Occipital lobe (tissue), 2 donors: Measurements from ENCODE around the gene PSMC5. TPM values are rescaled to one million over a fixed set of nuclear protein-coding genes. Genes with fewer than 3 reads are reported as not detected.

Experiments
- DNase-seq: peaks from one replicate; lab custom pipeline; 2025; lab: John Stamatoyannopoulos, UW
- total RNA-seq: library from RNA; depleted of rRNA; stranded (reverse); fragments of >200 nt; gene quantifications from one replicate; pipeline ENCODE4 v1.2.3, GENCODE V29; 2014

PSMC5 gene
- total RNA-seq, 1 donor from 2014 or later, result 38.8 TPM

DNA sequence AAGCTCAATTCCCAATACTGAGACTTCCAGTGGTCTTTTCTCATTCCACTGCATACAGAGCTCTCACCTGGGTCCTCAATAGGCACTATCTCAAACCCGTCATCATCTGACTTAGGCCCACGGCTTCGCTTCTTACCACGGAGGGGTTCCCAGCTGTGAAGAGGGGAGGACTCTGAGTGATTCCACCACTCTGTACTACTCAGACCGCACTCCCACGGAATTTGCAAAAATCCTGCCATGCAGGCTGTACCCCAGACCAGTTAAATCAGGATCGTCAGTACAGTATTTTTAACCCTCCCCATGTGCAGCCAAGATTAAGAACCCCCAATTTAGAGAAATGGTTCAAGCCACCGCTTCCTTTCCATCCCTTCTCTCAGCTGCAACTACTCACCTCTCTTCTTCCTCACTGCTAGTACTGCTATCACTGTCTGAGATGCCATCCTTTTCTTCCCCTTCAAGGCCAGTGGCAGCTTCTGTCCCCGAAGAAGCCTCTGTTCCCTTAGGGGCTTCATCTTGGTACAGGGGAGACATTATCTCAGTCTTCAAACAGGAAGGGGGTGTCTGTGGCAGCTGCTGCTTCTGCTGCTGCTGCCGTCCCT is 6.2 kb upstream of the PSMC5 start:
- no peak for DNase-seq

DNA sequence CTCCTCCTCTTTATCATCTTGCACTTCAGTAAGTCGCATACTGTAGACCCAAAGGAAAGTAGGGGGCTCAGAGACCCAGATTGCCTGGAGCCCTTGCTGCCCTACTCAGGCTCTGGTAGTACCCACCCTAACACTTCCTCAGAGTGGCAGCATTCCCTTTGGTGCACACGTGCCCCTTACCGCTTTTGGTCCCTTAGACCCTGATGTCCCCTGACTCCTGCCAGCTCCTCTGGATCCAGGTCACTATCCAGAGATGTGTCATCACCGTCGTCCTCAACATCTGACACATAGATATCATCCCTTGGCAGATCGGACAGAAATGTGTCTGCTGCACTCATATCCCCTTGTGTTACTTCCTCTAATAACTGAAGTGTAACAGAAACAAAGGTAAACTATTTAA is 5.4 kb upstream of the PSMC5 start:
- no peak for DNase-seq

DNA sequence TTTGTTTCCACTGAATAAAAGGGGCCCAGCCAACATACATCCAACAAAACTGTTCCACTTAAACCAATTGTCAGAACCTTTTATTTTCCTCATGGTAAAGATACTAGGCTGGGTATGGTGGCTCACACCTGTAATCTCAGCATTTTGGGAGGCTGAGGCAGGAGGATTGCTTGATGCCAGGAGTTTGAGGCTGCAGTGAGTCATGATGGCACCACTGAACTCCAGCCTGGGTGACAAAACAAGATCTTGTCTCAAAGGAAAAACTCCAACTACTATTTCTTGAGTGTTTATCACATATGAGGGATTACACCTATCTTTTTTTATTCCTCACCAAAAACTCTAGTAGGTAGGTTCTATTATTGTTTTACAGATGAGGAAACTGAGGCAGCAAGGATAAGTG is 4.7 kb upstream of the PSMC5 start:
- DNase-seq, result no peak

DNA sequence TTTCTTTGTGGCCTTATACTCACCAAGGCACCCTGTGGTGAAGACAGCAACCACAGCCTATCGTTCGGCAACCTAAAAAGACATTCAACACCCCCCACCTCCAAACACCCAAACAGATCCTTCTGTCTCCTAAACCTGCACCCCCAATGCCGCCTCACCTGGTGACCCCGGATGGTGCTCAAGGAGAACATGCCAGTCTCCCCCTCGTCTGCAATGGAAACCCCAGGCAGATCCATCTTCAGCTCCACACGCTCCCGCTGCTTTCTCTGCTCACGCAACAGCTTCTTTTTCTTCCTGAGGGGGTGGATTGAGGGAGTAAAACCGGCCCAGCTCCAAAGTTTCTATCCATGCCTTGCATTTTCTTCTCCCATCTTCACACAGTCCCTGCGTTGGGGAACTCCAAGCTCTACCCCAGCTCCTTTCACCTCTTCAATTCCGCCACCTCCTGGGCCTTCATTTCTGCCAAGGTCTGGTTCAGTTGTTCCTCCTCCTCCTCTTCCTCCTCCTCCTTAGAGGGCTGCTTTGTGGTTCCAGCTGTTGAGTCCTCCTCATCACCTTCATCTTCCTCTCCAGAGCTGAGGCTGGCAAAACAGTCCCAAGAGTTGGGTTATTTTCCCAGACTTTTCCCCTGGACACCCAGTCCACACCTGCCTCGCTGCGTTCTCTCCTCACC is 3.4 kb upstream of the PSMC5 start:
- DNase-seq, result no peak

DNA sequence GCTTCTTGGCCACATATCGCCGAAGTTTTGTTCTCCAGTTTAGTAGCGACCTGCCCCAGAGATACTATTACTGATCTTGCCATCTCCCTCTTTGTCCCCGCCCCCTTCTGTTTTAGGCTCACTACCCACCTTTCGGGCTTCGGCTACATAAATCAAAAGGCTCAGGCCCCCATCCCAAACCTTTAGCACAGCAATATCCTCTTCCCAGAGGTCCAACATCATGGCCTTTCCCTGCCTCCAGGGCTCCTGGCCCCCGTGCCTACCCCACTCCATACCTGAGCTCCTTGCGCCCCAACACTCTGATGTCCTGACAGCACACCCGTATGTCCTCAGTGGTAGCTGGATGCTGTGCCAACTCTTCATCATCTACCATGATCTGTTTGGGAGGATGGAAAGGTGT is 2.9 kb upstream of the PSMC5 start:
- DNase-seq, result no peak

DNA sequence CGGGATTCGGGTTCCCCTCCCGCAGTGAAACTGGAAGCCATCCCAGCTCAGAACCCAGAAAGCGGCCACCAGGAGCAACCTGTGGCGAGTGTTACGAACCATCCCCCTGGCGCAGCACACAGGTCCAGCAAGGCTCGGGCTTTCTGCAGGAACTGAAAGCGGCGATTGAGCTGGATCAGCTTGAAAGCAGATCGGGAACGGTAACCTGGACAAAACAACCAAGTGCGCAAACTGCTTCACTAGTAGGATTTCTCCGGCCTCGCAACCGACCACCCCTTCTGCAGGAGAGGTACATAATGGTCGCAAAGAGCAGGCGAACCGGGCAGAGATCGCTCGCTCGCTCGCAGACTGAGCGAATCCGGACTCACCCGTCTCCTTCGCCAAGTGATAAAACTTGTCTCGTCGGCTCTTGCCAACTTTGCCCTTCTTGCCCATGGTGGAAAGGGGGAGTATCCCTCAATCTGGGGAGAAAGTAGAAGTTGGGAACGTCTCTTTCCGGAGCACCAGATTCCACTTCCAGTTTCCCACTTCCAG is 696 bp upstream of the PSMC5 start:
- no peak for DNase-seq

DNA sequence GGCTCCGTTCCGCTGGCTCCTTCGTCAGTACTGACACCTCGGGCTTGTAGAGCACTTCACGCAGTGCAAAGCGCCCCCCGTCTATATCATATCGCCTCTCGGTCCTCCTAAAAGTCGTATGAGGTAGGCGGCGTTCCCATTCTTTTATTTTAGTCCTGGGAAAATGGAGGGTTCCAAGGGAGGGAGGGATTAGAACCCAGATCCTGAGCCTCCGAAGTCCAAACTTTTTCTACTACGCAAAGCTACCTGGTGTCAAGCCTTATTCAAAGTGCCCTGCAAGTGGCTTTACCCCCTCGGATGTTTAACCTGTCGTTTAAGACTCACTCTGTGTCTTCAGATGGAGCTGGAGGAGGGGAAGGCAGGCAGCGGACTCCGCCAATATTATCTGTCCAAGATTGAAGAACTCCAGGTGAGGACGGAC is 580 bp downstream of the PSMC5 start:
- DNase-seq, result no peak

DNA sequence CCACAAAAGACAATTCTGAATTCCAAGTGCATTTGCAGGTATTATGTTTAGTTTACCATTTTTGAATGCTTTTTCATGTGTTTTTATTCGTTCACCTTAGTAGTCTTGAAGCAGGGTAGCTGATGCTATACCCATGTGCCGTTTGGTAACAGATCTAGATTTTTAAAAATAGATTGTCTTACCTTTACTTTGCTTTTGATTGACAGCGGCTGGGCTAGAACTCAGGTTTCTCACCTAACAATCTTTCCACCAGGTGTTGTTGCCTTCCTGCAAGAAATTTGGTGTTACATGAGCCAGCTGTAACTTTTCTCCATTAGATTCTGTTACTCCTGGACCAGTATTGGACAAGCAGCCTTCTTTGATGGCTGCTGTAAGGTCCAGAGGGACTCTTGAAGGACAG is 1.7 kb downstream of the PSMC5 start:
- DNase-seq, result no peak

DNA sequence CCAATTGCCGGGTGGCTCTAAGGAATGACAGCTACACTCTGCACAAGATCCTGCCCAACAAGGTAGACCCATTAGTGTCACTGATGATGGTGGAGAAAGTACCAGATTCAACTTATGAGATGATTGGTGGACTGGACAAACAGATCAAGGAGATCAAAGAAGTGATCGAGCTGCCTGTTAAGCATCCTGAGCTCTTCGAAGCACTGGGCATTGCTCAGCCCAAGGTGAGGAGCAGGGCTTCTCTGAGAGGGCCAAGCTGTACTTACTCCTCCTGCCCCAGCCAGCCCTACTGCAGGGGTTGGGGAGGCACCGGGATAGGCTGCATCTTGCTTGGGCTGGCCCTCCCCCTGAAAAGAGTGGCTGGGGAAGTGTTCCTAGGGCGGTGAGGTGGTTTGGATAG is 3.0 kb downstream of the PSMC5 start:
- no peak for DNase-seq

DNA sequence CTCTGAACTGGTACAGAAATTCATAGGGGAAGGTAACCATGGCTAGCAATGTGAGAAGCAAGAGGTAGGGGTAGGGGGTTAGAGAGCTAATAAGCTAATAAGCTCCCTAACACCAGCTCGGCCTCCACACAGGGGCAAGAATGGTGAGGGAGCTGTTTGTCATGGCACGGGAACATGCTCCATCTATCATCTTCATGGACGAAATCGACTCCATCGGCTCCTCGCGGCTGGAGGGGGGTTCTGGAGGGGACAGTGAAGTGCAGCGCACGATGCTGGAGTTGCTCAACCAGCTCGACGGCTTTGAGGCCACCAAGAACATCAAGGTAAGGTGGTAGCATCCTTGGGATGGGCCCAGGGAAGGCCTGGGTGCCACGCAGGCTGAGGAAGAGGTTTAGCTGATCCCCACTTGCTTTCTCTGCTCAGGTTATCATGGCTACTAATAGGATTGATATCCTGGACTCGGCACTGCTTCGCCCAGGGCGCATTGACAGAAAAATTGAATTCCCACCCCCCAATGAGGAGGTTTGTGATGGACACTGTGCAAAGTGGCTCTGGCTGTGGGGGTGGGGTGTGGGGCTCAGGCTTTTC is 3.8 kb downstream of the PSMC5 start:
- DNase-seq, result no peak

DNA sequence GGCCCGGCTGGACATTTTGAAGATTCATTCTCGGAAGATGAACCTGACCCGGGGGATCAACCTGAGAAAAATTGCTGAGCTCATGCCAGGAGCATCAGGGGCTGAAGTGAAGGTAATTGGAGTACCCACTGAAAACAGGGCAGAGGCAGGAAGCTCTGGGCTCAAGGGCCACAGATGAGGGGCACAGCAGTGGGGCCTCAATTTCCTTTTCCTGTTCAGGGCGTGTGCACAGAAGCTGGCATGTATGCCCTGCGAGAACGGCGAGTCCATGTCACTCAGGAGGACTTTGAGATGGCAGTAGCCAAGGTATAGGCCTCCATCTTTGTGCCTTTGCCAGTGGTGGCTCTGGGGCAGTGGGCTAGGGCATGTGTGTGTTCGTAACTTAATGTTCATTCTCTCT is 4.3 kb downstream of the PSMC5 start:
- no peak for DNase-seq

DNA sequence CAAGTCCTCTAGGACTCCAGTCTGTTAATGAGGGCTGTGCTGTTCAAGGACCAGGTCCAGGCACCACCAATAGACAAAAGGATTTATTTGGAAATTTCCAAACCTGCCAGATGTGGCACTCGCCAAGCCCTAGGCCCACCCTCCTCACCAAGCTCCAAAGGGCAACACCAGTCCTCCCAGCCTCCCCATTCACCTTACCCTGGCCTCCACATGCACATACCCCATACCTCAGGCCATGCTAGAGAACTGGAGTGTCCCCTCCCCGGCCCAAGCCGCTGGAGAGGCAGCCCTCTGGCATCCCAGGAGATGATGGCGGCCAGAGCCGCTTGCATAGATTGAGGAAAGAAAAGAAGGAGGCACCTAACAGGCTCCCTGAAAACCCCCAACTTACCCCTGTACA is 4.8 kb downstream of the PSMC5 start:
- no peak for DNase-seq

DNA sequence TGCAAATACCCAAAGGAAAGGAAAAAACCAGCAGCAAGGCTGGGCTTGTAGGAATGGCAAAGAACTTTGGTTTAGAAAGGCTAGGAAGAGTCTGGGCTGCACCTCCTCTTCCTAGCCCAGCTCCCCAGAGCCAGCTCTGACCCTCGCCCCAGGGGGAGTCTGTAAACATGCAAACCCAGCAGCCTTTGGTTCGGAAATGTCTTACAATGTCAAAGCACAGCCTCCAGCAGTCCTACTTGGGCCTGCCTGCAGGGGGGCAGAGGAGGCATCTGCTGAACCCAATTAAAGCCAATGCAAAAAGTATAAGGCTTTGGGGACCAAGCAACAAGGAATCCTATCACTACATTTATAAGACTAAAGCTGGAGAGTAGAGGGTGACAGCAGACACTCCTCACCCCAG is 5.2 kb downstream of the PSMC5 start:
- DNase-seq, result no peak

DNA sequence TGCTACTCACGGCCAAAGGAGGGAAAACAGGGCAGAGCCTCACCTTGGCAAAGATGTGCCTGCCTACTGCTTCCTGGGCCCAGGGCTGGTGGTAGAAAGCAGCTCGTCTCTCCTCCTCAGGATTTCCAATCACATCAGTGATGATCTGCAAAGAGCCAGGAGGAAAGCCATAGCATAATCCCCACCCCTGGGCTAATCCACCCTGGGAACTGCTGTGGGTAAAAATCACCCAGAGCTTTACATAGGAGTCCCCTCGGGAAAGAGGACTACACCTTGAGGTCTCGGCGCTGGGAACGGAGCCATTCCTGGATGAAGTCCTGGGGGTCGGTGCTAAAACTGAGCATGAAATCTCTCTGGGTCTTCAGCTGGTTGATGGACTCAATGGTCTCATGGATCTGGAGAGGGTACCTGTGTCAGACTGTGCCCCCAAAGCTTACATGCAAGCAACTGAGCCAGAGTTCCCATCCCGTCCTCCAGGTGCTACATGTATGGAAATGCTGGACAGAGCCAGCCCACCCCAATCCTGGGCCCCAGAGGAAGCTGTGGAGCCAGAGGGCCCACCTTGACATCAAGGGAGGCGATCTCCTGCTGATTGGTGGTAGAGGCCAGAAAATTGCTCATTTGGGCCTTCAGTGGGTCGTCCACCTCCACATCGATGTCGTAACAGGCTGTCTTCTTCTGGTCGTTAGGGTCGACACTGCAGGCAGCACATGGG is 6.0 kb downstream of the PSMC5 start:
- no peak for DNase-seq

DNA sequence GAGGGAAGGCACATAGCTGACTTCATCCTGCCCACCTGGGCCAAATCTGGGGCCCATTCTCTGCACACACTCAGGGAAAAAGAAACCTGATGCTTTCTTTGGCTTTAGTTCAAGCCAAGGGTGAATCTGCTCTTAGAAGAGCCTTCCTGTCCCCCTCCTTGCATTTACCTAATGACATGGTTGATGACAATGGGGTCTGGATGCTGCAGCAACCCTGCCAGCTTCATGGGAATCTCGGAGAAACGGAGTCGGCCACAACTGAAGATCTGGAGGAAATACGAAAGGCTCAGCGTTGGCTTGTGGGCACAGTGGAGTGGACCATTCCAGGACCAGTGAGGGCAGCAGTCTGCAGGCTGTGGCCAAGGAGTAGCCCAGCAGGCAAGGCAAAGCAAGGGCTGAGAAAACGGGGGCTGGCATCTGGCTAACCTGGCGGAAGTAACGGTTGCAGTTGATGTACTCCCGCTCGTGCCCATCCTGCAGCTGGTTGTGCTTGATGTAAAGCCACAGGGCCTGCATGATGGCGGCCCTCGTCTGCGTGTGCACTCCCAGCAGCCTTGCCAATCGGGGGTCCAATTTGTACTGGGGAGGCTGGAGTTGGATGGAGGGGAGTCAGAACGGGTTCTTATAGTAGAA is 6.6 kb downstream of the PSMC5 start:
- no peak for DNase-seq

DNA sequence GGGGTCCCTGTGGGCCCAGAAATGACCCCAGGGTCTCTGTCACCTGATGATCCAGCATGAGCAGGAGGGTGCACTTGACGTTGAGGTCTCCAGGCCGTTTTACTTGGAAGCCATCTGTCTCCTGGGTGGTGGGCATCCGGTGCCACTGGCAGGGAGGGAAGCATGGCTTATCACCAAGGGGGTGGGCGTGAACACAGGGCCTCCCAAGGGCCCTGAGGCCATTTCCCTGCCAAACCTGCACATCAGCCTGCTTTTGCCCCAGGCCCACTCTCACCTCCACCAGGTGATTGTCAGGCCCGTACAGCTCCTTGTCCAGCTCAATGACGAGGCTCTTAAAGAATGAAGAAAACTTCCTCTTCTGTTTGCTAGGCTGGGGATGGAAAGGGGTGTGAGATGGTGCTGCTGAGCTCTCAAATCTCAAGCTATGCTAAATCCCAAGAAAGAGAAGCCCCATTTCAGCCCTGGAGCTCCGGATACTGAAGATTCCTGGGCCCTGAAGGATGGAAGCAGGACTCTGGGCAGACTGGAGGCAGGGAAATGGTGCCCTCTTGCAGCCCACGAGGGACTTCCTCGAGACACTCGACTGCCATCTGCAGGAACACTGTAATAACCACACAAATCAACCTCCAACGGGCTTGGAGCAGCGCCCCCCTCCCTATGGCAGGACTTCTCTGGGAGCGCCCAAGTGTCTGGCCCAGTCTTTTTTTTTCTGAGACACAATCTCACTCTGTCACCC is 7.4 kb downstream of the PSMC5 start:
- DNase-seq, result no peak

DNA sequence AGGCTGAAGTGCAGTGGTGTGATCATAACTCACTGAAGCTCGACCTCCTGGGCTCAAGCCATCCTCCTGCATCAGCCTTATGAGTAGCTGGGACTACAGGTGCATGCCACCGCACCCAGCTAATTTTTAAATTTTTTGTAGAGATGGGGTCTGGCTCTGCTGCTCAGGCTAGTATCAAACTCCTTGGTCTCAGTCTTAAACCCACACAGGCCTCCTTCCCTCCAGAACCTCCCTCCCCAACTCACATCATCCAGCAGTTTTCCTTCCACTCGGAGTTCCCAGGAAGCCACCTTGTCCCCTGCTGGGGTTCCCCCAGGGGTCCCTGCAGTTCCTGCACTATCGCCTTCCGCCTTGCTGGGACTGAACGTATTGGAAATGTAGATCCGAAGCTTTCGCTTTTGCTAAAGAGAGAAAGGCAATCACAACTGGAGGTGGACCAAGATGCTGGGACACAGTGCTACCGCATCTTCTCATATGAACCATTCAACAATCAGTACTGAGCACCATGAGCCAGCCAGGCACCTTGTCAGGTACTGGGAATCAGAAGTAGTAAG is 8.0 kb downstream of the PSMC5 start:
- no peak for DNase-seq

DNA sequence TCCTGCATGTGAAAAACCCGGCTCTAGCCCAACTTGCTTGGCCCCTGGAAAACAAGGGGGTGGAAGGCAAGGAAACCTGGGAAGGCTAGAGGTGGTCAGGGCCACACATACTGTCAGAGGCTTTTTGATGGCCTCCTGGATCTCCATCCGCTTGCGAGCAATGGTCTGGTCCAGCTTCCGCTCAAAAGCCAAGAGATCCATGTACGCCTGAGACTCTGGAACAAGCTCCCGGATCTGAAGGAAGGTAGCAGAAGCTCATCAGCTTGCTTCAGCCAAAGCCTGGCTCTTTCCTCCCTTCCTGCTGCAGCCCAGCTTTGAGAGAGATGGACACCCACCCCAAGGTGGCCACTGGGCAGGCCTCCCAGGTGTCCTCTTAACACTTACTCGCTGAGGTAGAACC is 9.6 kb downstream of the PSMC5 start:
- no peak for DNase-seq

DNA sequence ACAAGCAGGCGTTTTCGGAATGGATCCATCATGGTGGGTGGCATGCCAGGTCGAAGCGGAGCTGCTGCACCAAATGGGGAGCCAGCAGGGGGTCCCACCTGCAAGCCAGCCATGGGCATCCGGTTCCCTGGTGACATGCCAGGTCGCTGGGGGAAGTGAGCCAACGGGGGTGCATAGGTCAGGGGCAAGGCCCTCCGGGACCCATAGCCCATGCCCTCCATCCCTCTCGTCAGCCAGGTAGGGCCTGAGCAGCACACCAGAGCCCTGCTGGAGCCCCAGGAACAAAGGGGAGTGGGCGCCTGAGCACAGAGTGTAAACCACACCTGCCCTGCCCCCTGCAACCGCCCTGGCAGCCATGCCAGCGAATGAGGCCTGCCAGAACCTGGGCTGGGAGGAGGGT is 10.2 kb downstream of the PSMC5 start:
- DNase-seq, result no peak

DNA sequence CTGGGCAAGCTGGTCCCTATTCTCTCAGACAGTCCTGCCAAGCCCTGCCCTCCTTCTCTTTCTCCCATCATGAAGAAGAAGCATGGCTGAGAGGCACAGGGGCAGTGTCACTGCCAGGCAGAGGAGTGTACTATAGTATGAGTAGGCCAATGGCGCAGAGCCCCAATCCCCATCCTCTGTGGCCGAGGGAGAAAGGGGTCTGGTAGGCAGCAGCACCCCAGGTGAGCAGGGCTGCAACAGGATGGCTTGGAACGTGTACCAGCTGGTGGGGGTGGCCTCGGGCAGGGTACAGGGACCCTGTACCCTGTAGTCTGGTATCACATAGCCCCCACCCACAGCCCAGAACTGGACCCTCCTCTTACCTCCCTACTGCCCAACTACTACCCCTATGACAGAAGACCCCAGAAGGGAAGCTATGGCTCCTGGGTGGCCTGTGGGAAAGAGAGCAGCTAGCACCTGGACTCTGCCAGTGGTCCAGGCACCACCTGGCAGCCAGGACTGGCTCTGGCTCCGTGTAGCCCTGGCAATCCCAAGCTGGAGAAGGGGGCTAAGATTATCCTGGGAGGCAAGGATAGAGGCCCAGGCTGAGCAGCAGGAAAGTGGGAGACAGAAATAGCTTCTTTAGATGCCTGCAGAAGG is 10.8 kb downstream of the PSMC5 start:
- DNase-seq, result no peak
